LNCAP (cell line): Measurements from ENCODE around the gene VWA3B.

Experiments
- TF ChIP-seq, protein P1 (sequence below): fragments of 450-650 bp; IDR thresholded peaks from 2 replicates; pipeline ENCODE4 v1.5.1; 2017; ENCODE audit warnings: mild to moderate bottlenecking

Gene VWA3B

DNA sequence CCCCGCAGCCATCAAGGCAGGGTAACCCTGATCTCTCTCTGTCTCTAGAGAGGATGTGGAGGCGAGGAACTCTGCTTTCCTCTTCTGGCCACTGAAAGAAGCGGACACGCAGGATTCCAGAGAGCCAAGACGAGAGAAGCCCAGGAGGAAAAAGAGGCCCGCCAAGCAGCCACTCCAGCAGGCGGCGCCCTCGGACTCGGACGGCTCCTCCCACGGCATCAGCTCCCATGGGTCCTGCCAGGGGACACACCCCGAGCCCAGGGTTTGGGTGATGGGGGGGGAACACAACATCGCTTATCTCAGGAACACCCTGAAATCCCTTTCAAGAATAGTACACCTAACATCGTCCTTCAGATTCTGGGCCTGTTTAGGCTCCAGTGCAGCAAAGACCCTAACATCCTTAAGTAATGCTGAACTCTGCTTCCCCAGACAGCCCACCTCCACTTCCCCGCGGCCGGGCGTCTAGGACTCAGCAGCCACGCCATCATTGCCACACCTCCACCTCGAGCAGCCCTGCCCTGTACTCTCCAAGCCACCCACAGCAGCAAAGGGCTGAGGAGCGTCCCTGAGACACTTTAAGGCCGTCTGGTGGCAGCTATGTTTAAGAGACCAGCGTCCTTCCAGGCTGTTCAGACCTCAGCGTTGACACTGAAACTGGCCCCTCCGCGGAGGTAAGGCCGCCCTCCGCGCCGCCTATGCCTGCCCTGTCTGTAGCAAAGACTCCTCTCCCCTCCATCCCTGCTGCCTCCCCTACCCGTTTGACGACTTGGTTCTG lies 225.0 kb downstream of the VWA3B start:
- TF ChIP-seq, protein P1, sequence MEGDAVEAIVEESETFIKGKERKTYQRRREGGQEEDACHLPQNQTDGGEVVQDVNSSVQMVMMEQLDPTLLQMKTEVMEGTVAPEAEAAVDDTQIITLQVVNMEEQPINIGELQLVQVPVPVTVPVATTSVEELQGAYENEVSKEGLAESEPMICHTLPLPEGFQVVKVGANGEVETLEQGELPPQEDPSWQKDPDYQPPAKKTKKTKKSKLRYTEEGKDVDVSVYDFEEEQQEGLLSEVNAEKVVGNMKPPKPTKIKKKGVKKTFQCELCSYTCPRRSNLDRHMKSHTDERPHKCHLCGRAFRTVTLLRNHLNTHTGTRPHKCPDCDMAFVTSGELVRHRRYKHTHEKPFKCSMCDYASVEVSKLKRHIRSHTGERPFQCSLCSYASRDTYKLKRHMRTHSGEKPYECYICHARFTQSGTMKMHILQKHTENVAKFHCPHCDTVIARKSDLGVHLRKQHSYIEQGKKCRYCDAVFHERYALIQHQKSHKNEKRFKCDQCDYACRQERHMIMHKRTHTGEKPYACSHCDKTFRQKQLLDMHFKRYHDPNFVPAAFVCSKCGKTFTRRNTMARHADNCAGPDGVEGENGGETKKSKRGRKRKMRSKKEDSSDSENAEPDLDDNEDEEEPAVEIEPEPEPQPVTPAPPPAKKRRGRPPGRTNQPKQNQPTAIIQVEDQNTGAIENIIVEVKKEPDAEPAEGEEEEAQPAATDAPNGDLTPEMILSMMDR, result no peak

DNA sequence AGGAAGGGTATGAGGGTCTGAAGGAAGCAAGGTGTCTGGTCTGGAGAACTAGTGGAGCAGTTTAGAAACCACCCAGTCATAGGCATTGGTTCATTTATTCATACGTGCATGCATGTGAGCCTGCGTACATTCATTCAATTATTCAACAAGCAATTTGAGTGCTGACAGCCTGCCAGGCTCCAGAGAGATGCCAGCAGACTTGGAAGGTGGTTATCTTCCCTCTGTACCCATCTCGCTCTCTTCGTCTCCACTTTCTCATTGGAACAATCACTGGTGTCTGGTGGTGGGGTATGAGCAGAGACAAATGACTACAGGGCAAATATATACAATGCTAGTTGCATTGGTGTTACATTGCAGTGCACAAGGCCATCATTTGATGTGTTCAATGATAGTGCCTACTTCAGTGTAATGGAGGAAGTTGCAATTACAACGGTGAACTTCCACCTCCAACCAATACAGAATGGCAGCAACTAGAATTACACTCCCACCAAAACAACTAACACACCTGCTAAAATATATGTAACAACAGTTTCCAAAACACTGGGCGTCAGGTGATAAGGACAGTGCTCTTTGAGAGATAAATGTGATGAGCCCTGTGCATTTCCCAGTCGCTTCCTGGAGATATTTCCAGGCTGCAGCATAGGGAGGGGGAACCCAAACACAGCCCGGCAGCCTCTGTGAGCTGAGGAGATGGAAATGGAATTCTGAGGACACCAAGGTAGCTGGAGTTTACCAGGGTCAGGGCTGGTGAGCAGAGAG lies 226.7 kb downstream of the VWA3B start:
- TF ChIP-seq, protein P1, result no peak

DNA sequence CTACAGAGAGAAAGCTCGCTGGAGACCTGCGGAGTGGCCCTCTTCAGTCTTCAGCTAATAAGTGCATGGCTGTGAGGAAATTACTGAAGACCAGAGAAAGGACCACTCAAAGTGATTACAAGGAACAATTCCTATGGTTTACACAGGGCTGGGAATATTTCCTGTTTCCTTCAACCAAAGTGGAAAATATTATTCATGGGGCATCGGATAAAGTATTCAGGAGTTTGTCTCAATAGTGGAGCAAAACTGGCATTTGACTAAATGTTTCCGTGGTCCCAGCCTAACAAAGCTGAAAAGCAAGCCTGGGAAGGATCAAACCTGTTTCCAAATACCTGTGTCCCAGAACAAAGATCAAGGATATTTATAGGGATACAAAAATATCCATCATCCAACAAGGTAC lies 227.3 kb downstream of the VWA3B start:
- TF ChIP-seq, protein P1, result no peak

DNA sequence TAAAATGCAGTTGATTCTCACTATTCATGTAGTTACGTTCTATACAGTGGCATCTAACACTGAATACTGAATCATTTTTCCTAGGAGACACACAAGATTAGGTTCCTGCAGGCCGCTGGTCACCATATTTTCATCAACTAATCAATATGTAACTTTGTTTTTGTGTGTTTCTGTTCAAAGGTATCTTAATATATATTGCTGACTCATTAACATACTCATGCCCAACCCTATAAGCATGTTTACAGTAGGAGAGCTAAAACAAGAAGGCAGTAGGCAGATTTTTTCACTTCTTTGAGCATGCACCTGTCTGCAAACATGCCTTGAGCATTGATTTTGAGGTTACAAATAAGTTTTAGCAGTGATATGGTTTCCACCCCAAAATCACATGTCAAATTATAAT lies 229.0 kb downstream of the VWA3B start:
- TF ChIP-seq, protein P1, result no peak

DNA sequence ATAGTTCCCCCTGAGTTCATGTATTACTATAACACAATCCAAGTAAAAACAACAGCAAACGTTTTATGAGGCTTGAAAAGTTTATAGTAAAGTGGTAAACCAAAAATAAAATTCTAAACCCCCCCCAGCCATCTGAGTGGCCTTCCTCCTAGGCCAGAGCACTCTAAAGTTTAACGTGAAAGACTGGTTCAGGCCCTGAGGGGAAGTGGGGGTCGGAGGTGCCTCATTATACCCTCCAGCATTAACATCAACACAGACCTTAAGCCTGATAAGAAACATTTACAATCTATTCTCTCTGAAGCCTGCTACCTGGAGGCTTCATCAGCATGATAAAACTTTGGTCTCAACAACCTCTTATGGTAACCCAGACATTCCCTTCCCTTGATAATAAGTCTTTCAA lies 230.2 kb downstream of the VWA3B start:
- TF ChIP-seq, protein P1, result no peak

DNA sequence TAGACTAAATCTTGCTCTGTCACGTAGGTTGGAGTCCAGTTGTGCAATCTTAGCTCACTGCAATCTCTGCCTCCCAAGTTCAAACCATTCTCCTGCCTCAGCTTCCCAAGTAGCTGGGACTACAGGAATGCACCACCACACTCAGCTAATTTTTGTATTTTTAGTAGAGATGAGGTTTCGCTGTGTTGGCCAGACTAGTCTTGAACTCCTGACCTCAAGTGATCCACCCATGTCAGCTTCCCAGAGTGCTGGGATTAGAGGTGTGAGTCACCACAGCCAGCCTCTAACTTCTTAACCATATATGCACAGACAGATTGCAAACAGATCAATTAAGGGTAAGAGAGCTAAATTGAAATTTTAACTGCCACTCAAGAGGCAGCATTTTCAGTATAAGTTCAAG lies 237.2 kb downstream of the VWA3B start:
- TF ChIP-seq, protein P1, result no peak

DNA sequence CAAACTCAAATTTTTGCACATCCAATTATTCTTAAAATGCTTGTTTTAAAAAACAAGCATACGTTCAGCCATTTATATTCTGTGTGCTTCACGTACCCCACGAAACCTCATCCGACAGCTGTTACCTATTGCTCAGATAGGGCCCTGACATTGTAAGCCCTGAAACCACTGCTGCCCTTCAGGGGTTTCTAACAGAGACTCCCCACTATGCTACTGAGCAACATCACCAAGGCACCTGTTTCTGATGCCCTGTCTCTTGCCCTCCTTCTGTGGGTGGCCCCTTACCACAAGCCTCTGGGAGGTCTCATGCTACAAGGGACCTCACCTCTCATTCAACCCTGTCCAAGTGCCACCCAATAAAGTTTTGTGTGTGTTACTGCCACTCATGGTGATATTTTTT lies 240.8 kb downstream of the VWA3B start:
- TF ChIP-seq, protein P1, result no peak
